HAP-1 (cell line): ENCODE results near the gene SPINK8.

Experiments used
- DNase-seq, 2 experiments: peaks; one replicate each; pipeline ENCODE4 v3.0.0-alpha.2; 2016 to 2020; ENCODE audit warnings: low spot score in 2 of 2
- H3K27me3 ChIP-seq: fragments of 250-450 bp; sonication (Bioruptor Pico); 2 replicates; pipeline ENCODE4 v1.5.1; 2020; ENCODE audit warnings: low read depth, mild to moderate bottlenecking, moderate library complexity
- H3K36me3 ChIP-seq: fragments of 250-450 bp; sonication (Bioruptor Pico); replicated peaks from 2 replicates; pipeline ENCODE4 v1.5.1; 2020; ENCODE audit warnings: mild to moderate bottlenecking
- H3K4me1 ChIP-seq: fragments of 250-450 bp; sonication (Bioruptor Pico); 2 replicates; pipeline ENCODE4 v1.5.1; 2020; ENCODE audit warnings: mild to moderate bottlenecking
- H3K4me3 ChIP-seq: fragments of 250-450 bp; sonication (Bioruptor Pico); 2 replicates; pipeline ENCODE4 v1.5.1; 2020; ENCODE audit warnings: mild to moderate bottlenecking, moderate library complexity
- H3K9me3 ChIP-seq: fragments of 250-450 bp; sonication (Bioruptor Pico); 2 replicates; pipeline ENCODE4 v1.5.1; 2020; ENCODE audit warnings: mild to moderate bottlenecking, moderate library complexity
- in situ Hi-C: fragments of 300-500 bp; cut with MboI; formaldehyde crosslinking; loops from 3 replicates; pipeline ENCODE4 v1.14.3; 2020; ENCODE audit warnings: low sequenced_read_pairs, inconsistent platforms, mixed read lengths

SPINK8 gene

GRCh38 chr3:48305396-48305795 lies 28.1 kb downstream of the SPINK8 start:
- in situ Hi-C loops = no loop called here
- Histone ChIP-seq H3K4me3 (no peak overlapping the region), H3K36me3 (no peaks in the 10 kb centered on the region), H3K4me1 (peaks cover 3% of the 10 kb centered on the region; the same call in 1 of the 2 replicates), H3K27me3 (peaks cover 6% of the 10 kb centered on the region), H3K9me3 (no peaks in the 10 kb centered on the region)
- no peak for DNase-seq

DNA sequence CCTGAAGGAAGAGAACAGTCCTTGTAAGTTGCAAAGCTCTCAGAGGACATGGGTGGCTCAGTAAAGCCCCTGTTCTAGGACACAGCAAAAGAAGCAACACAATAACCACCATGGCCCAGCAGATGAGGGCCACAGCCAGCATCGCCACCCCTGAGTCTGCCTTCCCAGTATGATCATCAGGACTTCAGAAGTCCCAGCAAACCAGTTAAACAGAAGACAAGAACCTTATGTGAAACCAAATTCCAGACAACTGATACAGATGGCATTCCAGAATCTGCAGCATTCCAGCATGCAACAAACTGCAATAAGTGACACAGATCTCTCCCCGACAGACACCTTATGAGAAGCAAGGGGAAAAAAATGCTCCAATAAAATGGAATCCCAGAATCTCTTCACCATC lies 30.4 kb downstream of the SPINK8 start:
- H3K4me1 ChIP-seq = peaks cover 6% of the 10 kb centered on the region; the same call in 1 of the 2 replicates
- peaks cover 2% of the 10 kb centered on the region for H3K36me3 ChIP-seq
- no peaks in the 10 kb centered on the region for H3K9me3 ChIP-seq
- DNase-seq = no peak
- H3K4me3 ChIP-seq = no peak overlapping the region
- H3K27me3 ChIP-seq = peaks cover 6% of the 10 kb centered on the region
- in situ Hi-C loops = no loop called here

DNA sequence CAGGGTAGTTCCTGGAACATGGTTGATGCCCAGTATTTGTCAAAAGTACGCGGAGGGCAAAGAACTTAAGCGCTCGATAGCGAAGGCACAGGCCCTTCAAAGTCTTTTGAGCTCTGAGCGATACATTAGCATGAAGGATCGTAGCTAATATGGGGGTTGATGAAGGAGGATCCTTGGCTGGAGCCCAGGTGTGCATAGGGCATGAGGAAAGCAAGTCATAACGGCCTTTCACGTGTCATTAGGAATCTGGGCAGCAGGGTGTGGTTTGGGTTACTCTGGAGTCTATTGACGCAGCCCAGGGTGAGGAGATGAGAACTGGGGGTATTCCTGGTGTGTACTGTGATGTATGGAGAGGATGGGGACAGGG lies 31.7 kb downstream of the SPINK8 start:
- DNase-seq = peak in 1 of 2 experiments; percentile 28
- in situ Hi-C loops = no loop called here
- H3K4me3 ChIP-seq = peak overlapping the region; percentile 84

DNA sequence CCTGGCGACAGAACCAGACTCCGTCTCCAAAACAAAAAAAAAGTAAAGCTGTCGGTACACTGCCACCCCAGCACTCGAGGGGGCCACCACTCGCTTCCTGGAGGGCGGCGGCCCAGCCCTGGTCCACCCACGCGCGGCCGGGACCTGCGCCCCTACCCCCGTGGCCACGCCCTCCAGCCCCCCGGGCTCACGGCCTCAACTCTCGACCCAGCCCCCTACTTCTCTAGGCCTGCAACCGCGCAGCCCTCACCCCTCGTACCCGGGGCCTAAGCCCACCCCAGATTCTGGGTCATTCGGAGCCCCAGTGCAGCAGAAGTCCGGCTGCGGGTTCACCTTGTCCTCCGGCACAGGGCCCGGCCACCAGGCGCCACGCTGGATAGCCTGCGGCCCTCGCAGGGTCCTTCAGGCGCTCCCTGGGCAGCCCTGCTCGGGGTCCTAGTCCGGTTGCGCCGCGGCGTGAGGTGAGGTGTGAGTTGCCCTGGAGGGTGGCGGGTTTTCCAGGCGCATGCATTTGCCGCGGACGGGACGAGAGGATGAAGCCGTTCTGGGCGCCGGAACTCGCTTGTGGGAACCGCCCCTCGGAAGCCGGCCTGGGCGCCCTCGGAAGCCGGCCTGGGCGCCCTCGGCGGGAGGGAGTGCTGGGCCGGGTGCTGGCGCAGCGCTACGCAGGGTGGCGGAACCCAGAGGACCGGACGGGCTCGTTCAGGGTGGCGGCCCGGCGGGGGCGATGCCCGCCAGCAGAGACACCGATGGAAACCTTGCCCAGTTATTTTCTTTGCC lies 32.3 kb downstream of the SPINK8 start, which contains the start of gene NME6:
Gene NME6 (minus strand): TSS at position 348 of the 780 bp plus-strand sequence.
- in situ Hi-C loops = no loop called here
- H3K36me3 ChIP-seq = peaks cover 17% of the 10 kb centered on the region
- 0 out of 2 replicates have a peak, but pooled peaks cover 3% of the 10 kb centered on the region for H3K27me3 ChIP-seq
- H3K4me3 ChIP-seq = peak within 1 kb of the TSS; percentile 84
- no peaks in the 10 kb centered on the region for H3K9me3 ChIP-seq
- peaks cover 6% of the 10 kb centered on the region; the same call in 1 of the 2 replicates for H3K4me1 ChIP-seq
- peak; percentile 80 to 94 for DNase-seq

More for the DNA sequence above, 31.7 kb downstream of the SPINK8 start:
- no peaks in the 10 kb centered on the region for H3K9me3 ChIP-seq
- peaks cover 6% of the 10 kb centered on the region; the same call in 1 of the 2 replicates for H3K4me1 ChIP-seq
- peaks cover 11% of the 10 kb centered on the region for H3K36me3 ChIP-seq
- H3K27me3 ChIP-seq = peaks cover 6% of the 10 kb centered on the region

- no peaks in the 10 kb centered on the region for H3K27me3 ChIP-seq
- DNase-seq = no peak
- no peaks in the 10 kb centered on the region for H3K9me3 ChIP-seq
- peaks cover 6% of the 10 kb centered on the region; the same call in 1 of the 2 replicates for H3K4me1 ChIP-seq
- H3K4me3 ChIP-seq = peak overlapping the region; percentile 84
- in situ Hi-C loops = no loop called here
- H3K36me3 ChIP-seq = peaks cover 26% of the 10 kb centered on the region
Observed at GRCh38 chr3:48299746-48300712, 33.4 kb downstream of the SPINK8 start.

GRCh38 chr3:48297111-48297810 lies 36.2 kb downstream of the SPINK8 start:
- in situ Hi-C loops = no loop called here
- H3K4me1 ChIP-seq = peaks cover 6% of the 10 kb centered on the region; the same call in 1 of the 2 replicates

GRCh38 chr3:48296699-48297098 lies 36.8 kb downstream of the SPINK8 start:
- DNase-seq = no peak
- peaks cover 44% of the 10 kb centered on the region for H3K36me3 ChIP-seq
- H3K4me3 ChIP-seq = no peak overlapping the region
- no peaks in the 10 kb centered on the region for H3K9me3 ChIP-seq
- H3K4me1 ChIP-seq = peaks cover 6% of the 10 kb centered on the region; the same call in 1 of the 2 replicates
- in situ Hi-C loops = no loop called here
- H3K27me3 ChIP-seq = no peaks in the 10 kb centered on the region

More at GRCh38 chr3:48297111-48297810, 36.2 kb downstream of the SPINK8 start:
- DNase-seq = no peak
- H3K27me3 ChIP-seq = no peaks in the 10 kb centered on the region
- H3K36me3 ChIP-seq = peaks cover 44% of the 10 kb centered on the region
- no peak overlapping the region for H3K4me3 ChIP-seq
- no peaks in the 10 kb centered on the region for H3K9me3 ChIP-seq

GRCh38 chr3:48294611-48295263 lies 38.7 kb downstream of the SPINK8 start:
- H3K4me1 ChIP-seq = no peaks in the 10 kb centered on the region
- H3K27me3 ChIP-seq = no peaks in the 10 kb centered on the region
- in situ Hi-C loops = no loop called here
- DNase-seq = no peak
- H3K4me3 ChIP-seq = no peak overlapping the region
- H3K9me3 ChIP-seq = no peaks in the 10 kb centered on the region
- peaks cover 44% of the 10 kb centered on the region for H3K36me3 ChIP-seq

- H3K27me3 ChIP-seq = no peaks in the 10 kb centered on the region
- H3K36me3 ChIP-seq = peaks cover 14% of the 10 kb centered on the region
- no peaks in the 10 kb centered on the region for H3K9me3 ChIP-seq
- DNase-seq = no peak
- no peaks in the 10 kb centered on the region for H3K4me1 ChIP-seq
- in situ Hi-C loops = no loop called here
- no peak overlapping the region for H3K4me3 ChIP-seq
Observed at GRCh38 chr3:48289659-48290058, 43.8 kb downstream of the SPINK8 start.

- Histone ChIP-seq H3K27me3 (no peaks in the 10 kb centered on the region), H3K4me1 (no peaks in the 10 kb centered on the region), H3K36me3 (no peaks in the 10 kb centered on the region), H3K9me3 (no peaks in the 10 kb centered on the region), H3K4me3 (no peak overlapping the region)
- in situ Hi-C loops = no loop called here
- no peak for DNase-seq
Observed at GRCh38 chr3:48287034-48287433, 46.4 kb downstream of the SPINK8 start.

GRCh38 chr3:48286308-48286707 lies 47.2 kb downstream of the SPINK8 start:
- no peak overlapping the region for H3K4me3 ChIP-seq

GRCh38 chr3:48285675-48286074 lies 47.8 kb downstream of the SPINK8 start:
- Histone ChIP-seq H3K9me3 (no peaks in the 10 kb centered on the region), H3K4me1 (no peaks in the 10 kb centered on the region), H3K27me3 (no peaks in the 10 kb centered on the region), H3K36me3 (no peaks in the 10 kb centered on the region), H3K4me3 (no peak overlapping the region)
- no peak for DNase-seq
- in situ Hi-C loops = no loop called here

More at GRCh38 chr3:48286308-48286707, 47.2 kb downstream of the SPINK8 start:
- DNase-seq = no peak
- H3K9me3 ChIP-seq = no peaks in the 10 kb centered on the region
- H3K4me1 ChIP-seq = no peaks in the 10 kb centered on the region
- in situ Hi-C loops = no loop called here
- no peaks in the 10 kb centered on the region for H3K27me3 ChIP-seq
- H3K36me3 ChIP-seq = no peaks in the 10 kb centered on the region

DNA sequence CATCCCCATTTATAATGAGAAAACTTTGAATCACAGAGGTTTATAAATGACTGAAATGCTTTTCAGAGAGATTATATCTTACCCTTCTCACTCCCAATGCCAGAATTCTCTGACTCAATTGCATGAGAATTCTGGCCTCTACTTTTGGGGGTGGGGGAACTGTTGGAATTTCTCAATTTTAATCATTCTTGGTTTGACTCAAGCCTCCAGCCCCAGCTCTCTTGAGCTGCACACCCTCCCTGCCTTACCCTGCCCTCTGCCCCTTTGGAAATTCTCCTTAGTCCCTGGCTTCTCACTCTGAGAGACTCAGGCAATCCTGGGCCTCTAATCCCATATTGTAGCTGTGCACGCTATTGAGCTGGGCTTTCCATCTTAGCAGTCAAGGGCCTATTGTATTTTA lies 48.3 kb downstream of the SPINK8 start:
- Histone ChIP-seq H3K4me3 (no peak overlapping the region), H3K9me3 (no peaks in the 10 kb centered on the region), H3K36me3 (no peaks in the 10 kb centered on the region), H3K4me1 (no peaks in the 10 kb centered on the region), H3K27me3 (no peaks in the 10 kb centered on the region)
- in situ Hi-C loops = no loop called here
- DNase-seq = no peak
